A549 (cell line): ENCODE measurements around the gene KLHL34.

ENCODE experiments used
- BCL3 ChIP-seq: fragments of >200 bp; sonication (Bioruptor Twin); formaldehyde crosslinking; IDR thresholded peaks from 3 replicates; pipeline ENCODE4 v1.6.1; 2016
- BHLHE40 ChIP-seq: IDR thresholded peaks from 2 replicates; pipeline ENCODE4 v1.6.1; 2012; ENCODE audit warnings: low read depth, low read length, inconsistent platforms
- HMGXB4 ChIP-seq: fragments of 250-450 bp; sonication (Bioruptor Pico); IDR thresholded peaks from 2 replicates; pipeline ENCODE4 v1.5.0; 2021; ENCODE audit warnings: mild to moderate bottlenecking, moderate library complexity, borderline replicate concordance
- KDM5A ChIP-seq: fragments of 200-600 bp; sonication (generic); IDR thresholded peaks from 2 replicates; pipeline ENCODE4 v1.6.1; 2016; ENCODE audit warnings: antibody characterized with exemption, mild to moderate bottlenecking
- MAZ ChIP-seq: fragments of 150-350 bp; IDR thresholded peaks from 2 replicates; pipeline ENCODE4 v1.6.1; 2014; ENCODE audit warnings: antibody characterized with exemption, low read depth, low read length, borderline replicate concordance
- NFE2L2 ChIP-seq: fragments of 150-350 bp; conservative IDR thresholded peaks from 2 replicates; pipeline ENCODE4 v1.6.1; 2014; ENCODE audit warnings: low read length
- NR3C1 ChIP-seq: fragments of >200 bp; sonication (Bioruptor Twin); formaldehyde crosslinking; IDR thresholded peaks from 3 replicates; pipeline ENCODE4 v1.6.1; 2017
- POLR2A ChIP-seq: IDR thresholded peaks from 2 replicates; pipeline ENCODE4 v1.6.1; 2012; ENCODE audit warnings: mild to moderate bottlenecking, low read length
- RNF2 ChIP-seq: fragments of 200-600 bp; sonication (generic); IDR thresholded peaks from 2 replicates; pipeline ENCODE4 v1.6.1; 2016; ENCODE audit warnings: low read depth, mild to moderate bottlenecking, antibody characterized with exemption, moderate library complexity, borderline replicate concordance
- SMC3 ChIP-seq: fragments of >200 bp; sonication (Bioruptor Twin); formaldehyde crosslinking; IDR thresholded peaks from 3 replicates; pipeline ENCODE4 v1.6.1; 2018; ENCODE audit warnings: inconsistent platforms
- TP53 ChIP-seq: fragments of 250-450 bp; sonication (Bioruptor Pico); IDR thresholded peaks from 2 replicates; pipeline ENCODE4 v1.5.0; 2021; ENCODE audit warnings: mild to moderate bottlenecking, moderate library complexity
- ZC3H11A ChIP-seq: fragments of 450-650 bp; IDR thresholded peaks from 2 replicates; pipeline ENCODE4 v1.6.1; 2014; ENCODE audit warnings: antibody characterized with exemption, mild to moderate bottlenecking
- TF ChIP-seq, protein P1 (sequence below): fragments of >200 bp; sonication (Bioruptor Twin); formaldehyde crosslinking; IDR thresholded peaks from 3 replicates; pipeline ENCODE4 v1.5.1; 2016
- TF ChIP-seq, protein P2 (sequence below): fragments of 200-600 bp; sonication (generic); IDR thresholded peaks from 2 replicates; pipeline ENCODE4 v1.6.1; 2016; ENCODE audit warnings: antibody characterized with exemption, mild to moderate bottlenecking, moderate library complexity

DNA sequence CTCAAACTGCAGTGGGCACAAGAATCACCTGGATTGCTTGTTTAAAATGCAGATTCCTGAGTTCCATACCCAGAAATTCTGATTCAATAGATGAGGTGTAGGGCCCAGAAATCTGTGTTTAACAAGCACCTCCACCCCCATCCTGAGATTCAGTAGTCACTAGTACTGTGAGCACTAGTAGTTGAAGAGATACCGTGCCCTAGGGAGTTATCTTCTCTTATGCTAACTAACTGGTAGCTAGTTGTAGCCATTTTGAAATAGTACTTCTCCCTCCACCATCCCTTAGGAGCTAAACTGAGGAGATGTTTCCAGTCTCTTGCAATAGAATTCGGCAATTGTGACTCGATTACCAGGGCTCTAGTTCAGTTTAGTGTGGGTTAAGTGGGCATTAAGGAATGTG is 18.4 kb downstream of the KLHL34 start:
- TF ChIP-seq HMGXB4 (CRISPR knock-in tag) (no peak), BHLHE40 (no peak), ZC3H11A (no peak), MAZ (no peak), POLR2A (no peak), TP53 (CRISPR knock-in tag) (no peak), KDM5A (no peak), NFE2L2 (no peak), NR3C1 (no peak), SMC3 (no peak), RNF2 (no peak), BCL3 (no peak)
- TF ChIP-seq, protein P1, sequence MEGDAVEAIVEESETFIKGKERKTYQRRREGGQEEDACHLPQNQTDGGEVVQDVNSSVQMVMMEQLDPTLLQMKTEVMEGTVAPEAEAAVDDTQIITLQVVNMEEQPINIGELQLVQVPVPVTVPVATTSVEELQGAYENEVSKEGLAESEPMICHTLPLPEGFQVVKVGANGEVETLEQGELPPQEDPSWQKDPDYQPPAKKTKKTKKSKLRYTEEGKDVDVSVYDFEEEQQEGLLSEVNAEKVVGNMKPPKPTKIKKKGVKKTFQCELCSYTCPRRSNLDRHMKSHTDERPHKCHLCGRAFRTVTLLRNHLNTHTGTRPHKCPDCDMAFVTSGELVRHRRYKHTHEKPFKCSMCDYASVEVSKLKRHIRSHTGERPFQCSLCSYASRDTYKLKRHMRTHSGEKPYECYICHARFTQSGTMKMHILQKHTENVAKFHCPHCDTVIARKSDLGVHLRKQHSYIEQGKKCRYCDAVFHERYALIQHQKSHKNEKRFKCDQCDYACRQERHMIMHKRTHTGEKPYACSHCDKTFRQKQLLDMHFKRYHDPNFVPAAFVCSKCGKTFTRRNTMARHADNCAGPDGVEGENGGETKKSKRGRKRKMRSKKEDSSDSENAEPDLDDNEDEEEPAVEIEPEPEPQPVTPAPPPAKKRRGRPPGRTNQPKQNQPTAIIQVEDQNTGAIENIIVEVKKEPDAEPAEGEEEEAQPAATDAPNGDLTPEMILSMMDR, result no peak
- TF ChIP-seq, protein P2, sequence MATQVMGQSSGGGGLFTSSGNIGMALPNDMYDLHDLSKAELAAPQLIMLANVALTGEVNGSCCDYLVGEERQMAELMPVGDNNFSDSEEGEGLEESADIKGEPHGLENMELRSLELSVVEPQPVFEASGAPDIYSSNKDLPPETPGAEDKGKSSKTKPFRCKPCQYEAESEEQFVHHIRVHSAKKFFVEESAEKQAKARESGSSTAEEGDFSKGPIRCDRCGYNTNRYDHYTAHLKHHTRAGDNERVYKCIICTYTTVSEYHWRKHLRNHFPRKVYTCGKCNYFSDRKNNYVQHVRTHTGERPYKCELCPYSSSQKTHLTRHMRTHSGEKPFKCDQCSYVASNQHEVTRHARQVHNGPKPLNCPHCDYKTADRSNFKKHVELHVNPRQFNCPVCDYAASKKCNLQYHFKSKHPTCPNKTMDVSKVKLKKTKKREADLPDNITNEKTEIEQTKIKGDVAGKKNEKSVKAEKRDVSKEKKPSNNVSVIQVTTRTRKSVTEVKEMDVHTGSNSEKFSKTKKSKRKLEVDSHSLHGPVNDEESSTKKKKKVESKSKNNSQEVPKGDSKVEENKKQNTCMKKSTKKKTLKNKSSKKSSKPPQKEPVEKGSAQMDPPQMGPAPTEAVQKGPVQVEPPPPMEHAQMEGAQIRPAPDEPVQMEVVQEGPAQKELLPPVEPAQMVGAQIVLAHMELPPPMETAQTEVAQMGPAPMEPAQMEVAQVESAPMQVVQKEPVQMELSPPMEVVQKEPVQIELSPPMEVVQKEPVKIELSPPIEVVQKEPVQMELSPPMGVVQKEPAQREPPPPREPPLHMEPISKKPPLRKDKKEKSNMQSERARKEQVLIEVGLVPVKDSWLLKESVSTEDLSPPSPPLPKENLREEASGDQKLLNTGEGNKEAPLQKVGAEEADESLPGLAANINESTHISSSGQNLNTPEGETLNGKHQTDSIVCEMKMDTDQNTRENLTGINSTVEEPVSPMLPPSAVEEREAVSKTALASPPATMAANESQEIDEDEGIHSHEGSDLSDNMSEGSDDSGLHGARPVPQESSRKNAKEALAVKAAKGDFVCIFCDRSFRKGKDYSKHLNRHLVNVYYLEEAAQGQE, result no peak
